Gastroesophageal sphincter (tissue), 3 donors: Measurements from ENCODE around the gene CDH26.

Experiments
- CTCF ChIP-seq, 4 experiments: fragments of 200-600 bp in 2 of 4; fragments of 450-650 bp in 2 of 4; sonication (generic) in 1 of 4; IDR thresholded peaks; one replicate each; pipeline ENCODE4 v1.5.1; 2017 to 2019; ENCODE audit warnings: antibody characterized with exemption in 4 of 4, mild to moderate bottlenecking in 2 of 4, moderate library complexity in 2 of 4
- EP300 ChIP-seq: sonication (generic); formaldehyde crosslinking; IDR thresholded peaks from one replicate; pipeline ENCODE4 v1.6.1; 2017; ENCODE audit warnings: antibody characterized with exemption, mild to moderate bottlenecking
- POLR2A ChIP-seq, 2 donors: fragments of 450-650 bp; IDR thresholded peaks; one replicate each; pipeline ENCODE4 v1.6.1; 2017; ENCODE audit warnings: antibody characterized with exemption in 2 of 2, mild to moderate bottlenecking in 2 of 2, moderate library complexity in 1 of 2
- POLR2AphosphoS5 ChIP-seq: sonication (generic); formaldehyde crosslinking; IDR thresholded peaks from one replicate; pipeline ENCODE4 v1.6.1; 2017; ENCODE audit warnings: antibody characterized with exemption

GRCh38 chr20:60062431-60063047 lies 104.3 kb downstream of the CDH26 start:
- no peak for TF ChIP-seq POLR2A (IDR thresholded peaks at IDR 0.05)
- no peak for TF ChIP-seq CTCF (IDR thresholded peaks at IDR 0.05)
- TF ChIP-seq EP300 = no peak
- no peak for TF ChIP-seq POLR2AphosphoS5
